Measurements from ENCODE around the gene NME3.

GRCh38 chr16:1794908-1795666, 23.7 kb upstream of the NME3 start:
- TF ChIP-seq GATA2 (IDR thresholded peaks at IDR 0.05; ENCODE audit: low read depth, low read length) (no peak), GATA3 (IDR thresholded peaks at IDR 0.05; ENCODE audit: low read depth, low read length) (no peak)
